H9 (cell line): ENCODE results near the gene HECW1. TPM values are rescaled to one million over a fixed set of nuclear protein-coding genes. Genes with fewer than 3 reads are reported as not detected.

Source experiments
- DNase-seq: peaks from one replicate; pipeline ENCODE4 v3.0.0-alpha.2; 2017
- H2AFZ ChIP-seq: one replicate; pipeline ENCODE4 v1.6.1; 2013; ENCODE audit warnings: mild to moderate bottlenecking, low read length, control low read depth, moderate library complexity
- H2AK5ac ChIP-seq: 2 replicates; pipeline ENCODE4 v1.6.1; 2013; ENCODE audit warnings: low read length, control low read depth, mixed read lengths; ENCODE audit not compliant: insufficient read length
- H2BK120ac ChIP-seq: one replicate; pipeline ENCODE4 v1.6.1; 2013; ENCODE audit warnings: low read depth, mild to moderate bottlenecking, low read length, control low read depth, inconsistent platforms; ENCODE audit not compliant: poor library complexity, severe bottlenecking
- H2BK12ac ChIP-seq: 2 replicates; pipeline ENCODE4 v1.6.1; 2013; ENCODE audit warnings: low read length, control low read depth, mixed read lengths, low read depth; ENCODE audit not compliant: insufficient read length
- H2BK15ac ChIP-seq: 2 replicates; pipeline ENCODE4 v1.6.1; 2013; ENCODE audit warnings: low read depth, low read length, control low read depth
- H2BK20ac ChIP-seq: one replicate; pipeline ENCODE4 v1.6.1; 2013; ENCODE audit warnings: low read depth, mild to moderate bottlenecking, low read length, control low read depth, inconsistent platforms; ENCODE audit not compliant: poor library complexity, severe bottlenecking
- H2BK5ac ChIP-seq: 2 replicates; pipeline ENCODE4 v1.6.1; 2013; ENCODE audit warnings: low read length, control low read depth, mixed read lengths; ENCODE audit not compliant: insufficient read length
- H3K14ac ChIP-seq: 2 replicates; pipeline ENCODE4 v1.6.1; 2013; ENCODE audit warnings: low read length, control low read depth; ENCODE audit not compliant: insufficient read depth
- H3K18ac ChIP-seq: 2 replicates; pipeline ENCODE4 v1.6.1; 2013; ENCODE audit warnings: low read depth, mild to moderate bottlenecking, mixed read lengths, low read length, control low read depth; ENCODE audit not compliant: insufficient read length
- H3K23ac ChIP-seq: 2 replicates; pipeline ENCODE4 v1.6.1; 2013; ENCODE audit warnings: low read length, control low read depth, mixed read lengths, low read depth; ENCODE audit not compliant: insufficient read length
- H3K23me2 ChIP-seq: 2 replicates; pipeline ENCODE4 v1.6.1; 2013; ENCODE audit warnings: low read depth, mild to moderate bottlenecking, mixed read lengths, low read length, control low read depth; ENCODE audit not compliant: insufficient read length, poor library complexity, severe bottlenecking
- H3K27ac ChIP-seq: 2 replicates; pipeline ENCODE4 v1.5.1; 2013; ENCODE audit warnings: low read length, control low read depth, mixed read lengths, low read depth; ENCODE audit not compliant: insufficient read length
- H3K27me3 ChIP-seq: 2 replicates; pipeline ENCODE4 v1.6.1; 2013; ENCODE audit warnings: low read length, control low read depth, inconsistent platforms; ENCODE audit not compliant: insufficient read depth
- H3K4ac ChIP-seq: 2 replicates; pipeline ENCODE4 v1.6.1; 2013; ENCODE audit warnings: low read depth, mild to moderate bottlenecking, control low read depth, inconsistent platforms, low read length, moderate library complexity
- H3K4me1 ChIP-seq: 2 replicates; pipeline ENCODE4 v1.6.1; 2013; ENCODE audit warnings: low read length, control low read depth, inconsistent platforms; ENCODE audit not compliant: insufficient read depth
- H3K4me2 ChIP-seq: 2 replicates; pipeline ENCODE4 v1.6.1; 2013; ENCODE audit warnings: low read length, control low read depth, mixed read lengths; ENCODE audit not compliant: insufficient read length, insufficient read depth
- H3K56ac ChIP-seq: 2 replicates; pipeline ENCODE4 v1.6.1; 2013; ENCODE audit warnings: low read depth, mild to moderate bottlenecking, mixed read lengths, low read length, control low read depth; ENCODE audit not compliant: insufficient read length
- H3K79me1 ChIP-seq: 2 replicates; pipeline ENCODE4 v1.6.1; 2013; ENCODE audit warnings: low read depth, mild to moderate bottlenecking, moderate library complexity, low read length, control low read depth, inconsistent platforms; ENCODE audit not compliant: insufficient read depth, poor library complexity, severe bottlenecking
- H3K79me2 ChIP-seq: 2 replicates; pipeline ENCODE4 v1.6.1; 2013; ENCODE audit warnings: low read length, control low read depth, inconsistent platforms; ENCODE audit not compliant: insufficient read depth
- H3K9ac ChIP-seq: 2 replicates; pipeline ENCODE4 v1.6.1; 2013; ENCODE audit warnings: low read length, control low read depth, mixed read lengths; ENCODE audit not compliant: insufficient read length; ENCODE audit errors: extremely low read depth
- H3K9me3 ChIP-seq: one replicate; pipeline ENCODE4 v1.6.1; 2013; ENCODE audit warnings: low read depth, low read length, inconsistent platforms; ENCODE audit not compliant: control insufficient read depth
- H3T11ph ChIP-seq: one replicate; pipeline ENCODE4 v1.6.1; 2013; ENCODE audit warnings: mild to moderate bottlenecking, low read length, control low read depth, inconsistent platforms
- H4K20me1 ChIP-seq: one replicate; pipeline ENCODE4 v1.6.1; 2013; ENCODE audit not compliant: control insufficient read depth, insufficient read length, insufficient read depth
- H4K5ac ChIP-seq: 2 replicates; pipeline ENCODE4 v1.6.1; 2013; ENCODE audit warnings: low read depth, mild to moderate bottlenecking, mixed read lengths, low read length, control low read depth; ENCODE audit not compliant: insufficient read length
- H4K8ac ChIP-seq: replicated peaks from 2 replicates; pipeline ENCODE4 v1.6.1; 2013; ENCODE audit warnings: low read length, control low read depth, mixed read lengths, low read depth; ENCODE audit not compliant: insufficient read length
- H4K91ac ChIP-seq: 2 replicates; pipeline ENCODE4 v1.6.1; 2013; ENCODE audit warnings: low read depth, mild to moderate bottlenecking, moderate library complexity, mixed read lengths, low read length, control low read depth; ENCODE audit not compliant: insufficient read length
- H3K27ac Mint-ChIP-seq, 3 experiments: 2 replicates in 2 of 3; 3 replicates in 1 of 3; pipeline ENCODE4 v1.8.0; 2020 to 2021; ENCODE audit warnings: mixed read lengths in 3 of 3, mild to moderate bottlenecking in 1 of 3, moderate library complexity in 1 of 3
- H3K27me3 Mint-ChIP-seq: 2 replicates; pipeline ENCODE4 v1.8.0; 2021; ENCODE audit warnings: low read depth, mild to moderate bottlenecking, moderate library complexity, mixed read lengths
- H3K36me3 Mint-ChIP-seq, 3 experiments: 2 replicates in 2 of 3; 3 replicates in 1 of 3; pipeline ENCODE4 v1.8.0; 2020 to 2021; ENCODE audit warnings: low read depth in 3 of 3, mixed read lengths in 3 of 3; ENCODE audit not compliant: insufficient read depth in 1 of 3
- H3K4me1 Mint-ChIP-seq, 2 experiments: 2 replicates each; pipeline ENCODE4 v1.8.0; 2020; ENCODE audit warnings: mixed read lengths in 2 of 2
- H3K4me3 Mint-ChIP-seq, 2 experiments: 2 replicates in 1 of 2; 3 replicates in 1 of 2; pipeline ENCODE4 v1.8.0; 2020 to 2021; ENCODE audit warnings: mild to moderate bottlenecking in 2 of 2, mixed read lengths in 2 of 2, moderate library complexity in 1 of 2
- H3K9me3 Mint-ChIP-seq, 2 experiments: 2 replicates in 1 of 2; 3 replicates in 1 of 2; pipeline ENCODE4 v1.8.0; 2020; ENCODE audit warnings: mild to moderate bottlenecking in 2 of 2, mixed read lengths in 2 of 2, moderate library complexity in 1 of 2
- WGBS: extraction: QIAGEN DNeasy Blood & Tissue Kit; methylation state at CpG from one replicate; pipeline ENCODE4 v1.1.7; 2013; ENCODE audit warnings: missing lambda C conversion rate, low lambda C conversion rate, mixed read lengths; ENCODE audit not compliant: insufficient read length; ENCODE audit errors: extremely low coverage; 5-methylcytosine and 5-hydroxymethylcytosine counted together
- total RNA-seq: library from RNA; stranded (reverse); gene quantifications from 2 replicates; pipeline ENCODE4 v1.2.1, GENCODE V29; 2021
- TF ChIP-seq, protein P1 (sequence below): fragments of 200-600 bp; sonication (generic); conservative IDR thresholded peaks from 3 replicates; pipeline ENCODE4 v1.8.0; 2021; ENCODE audit warnings: antibody characterized with exemption, mild to moderate bottlenecking

Gene HECW1
- total RNA-seq, 1 experiment from 2014 or later: 5.0 TPM

DNA sequence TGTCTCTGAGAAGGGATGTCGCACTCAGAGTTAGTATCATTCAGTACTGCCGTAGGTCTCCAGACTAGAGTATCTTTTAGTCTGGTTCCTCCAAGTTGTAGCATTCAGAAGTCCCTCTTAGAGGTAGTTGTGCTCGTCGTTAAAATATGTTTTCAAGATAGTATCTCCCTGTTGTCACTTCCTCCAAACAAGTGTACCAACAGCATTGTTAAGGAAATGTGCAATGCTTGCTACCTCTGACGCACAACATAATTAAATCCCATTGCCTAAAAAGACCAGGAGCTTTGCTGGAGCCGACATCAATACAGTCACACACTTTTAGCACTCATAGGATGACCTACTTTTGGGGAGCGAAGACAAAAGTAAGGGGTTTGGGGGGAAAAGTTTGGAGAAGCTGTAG lies 390.5 kb downstream of the HECW1 start:
- no peak overlapping the region for H3K27ac Mint-ChIP-seq
- no peak overlapping the region for H2BK5ac ChIP-seq
- no peak overlapping the region for H2BK20ac ChIP-seq
- no peak overlapping the region for H3K4me3 Mint-ChIP-seq
- H2AK5ac ChIP-seq: no peak overlapping the region
- H3K79me2 ChIP-seq: no peaks in the 10 kb centered on the region; the same call in 1 of the 2 replicates
- H2BK120ac ChIP-seq: no peak overlapping the region
- H3K9ac ChIP-seq: no peak overlapping the region
- no peaks in the 10 kb centered on the region for H3K4me1 ChIP-seq
- H4K5ac ChIP-seq: no peak overlapping the region
- H3T11ph ChIP-seq: no peak overlapping the region
- no CpG with 5 or more reads among the region's 7 CpGs for WGBS
- no peak overlapping the region for H3K4ac ChIP-seq
- H3K23me2 ChIP-seq: no peaks in the 10 kb centered on the region
- TF ChIP-seq, protein P1, sequence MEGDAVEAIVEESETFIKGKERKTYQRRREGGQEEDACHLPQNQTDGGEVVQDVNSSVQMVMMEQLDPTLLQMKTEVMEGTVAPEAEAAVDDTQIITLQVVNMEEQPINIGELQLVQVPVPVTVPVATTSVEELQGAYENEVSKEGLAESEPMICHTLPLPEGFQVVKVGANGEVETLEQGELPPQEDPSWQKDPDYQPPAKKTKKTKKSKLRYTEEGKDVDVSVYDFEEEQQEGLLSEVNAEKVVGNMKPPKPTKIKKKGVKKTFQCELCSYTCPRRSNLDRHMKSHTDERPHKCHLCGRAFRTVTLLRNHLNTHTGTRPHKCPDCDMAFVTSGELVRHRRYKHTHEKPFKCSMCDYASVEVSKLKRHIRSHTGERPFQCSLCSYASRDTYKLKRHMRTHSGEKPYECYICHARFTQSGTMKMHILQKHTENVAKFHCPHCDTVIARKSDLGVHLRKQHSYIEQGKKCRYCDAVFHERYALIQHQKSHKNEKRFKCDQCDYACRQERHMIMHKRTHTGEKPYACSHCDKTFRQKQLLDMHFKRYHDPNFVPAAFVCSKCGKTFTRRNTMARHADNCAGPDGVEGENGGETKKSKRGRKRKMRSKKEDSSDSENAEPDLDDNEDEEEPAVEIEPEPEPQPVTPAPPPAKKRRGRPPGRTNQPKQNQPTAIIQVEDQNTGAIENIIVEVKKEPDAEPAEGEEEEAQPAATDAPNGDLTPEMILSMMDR: no peak
- H4K20me1 ChIP-seq: no peaks in the 10 kb centered on the region
- no peak overlapping the region for H2AFZ ChIP-seq
- no peak overlapping the region for H3K18ac ChIP-seq
- H4K8ac ChIP-seq: no peak overlapping the region
- H3K27me3 ChIP-seq: no peaks in the 10 kb centered on the region
- H3K27me3 Mint-ChIP-seq: no peaks in the 10 kb centered on the region
- no peak overlapping the region for H3K23ac ChIP-seq
- H4K91ac ChIP-seq: no peak overlapping the region
- H3K14ac ChIP-seq: no peak overlapping the region
- H2BK15ac ChIP-seq: no peak overlapping the region
- no peaks in the 10 kb centered on the region for H3K9me3 ChIP-seq
- H3K36me3 Mint-ChIP-seq: no peaks in the 10 kb centered on the region
- H3K4me2 ChIP-seq: no peak overlapping the region
- H3K56ac ChIP-seq: no peak overlapping the region
- peaks cover 5 to 7% of the 10 kb centered on the region in 2 experiments for H3K4me1 Mint-ChIP-seq
- no peak for DNase-seq
- no peaks in the 10 kb centered on the region for H3K9me3 Mint-ChIP-seq
- H2BK12ac ChIP-seq: no peak overlapping the region
- no peaks in the 10 kb centered on the region for H3K79me1 ChIP-seq
- no peak overlapping the region for H3K27ac ChIP-seq
